IPS-11a (cell line): ENCODE measurements around the gene AKT1.
"Not testable (repeated sequence)": the region's sequence is repeated elsewhere in the genome, so short reads cannot be mapped to it uniquely, and the experiment has no call there.

Source experiments
- H3K4me3 ChIP-seq: one replicate; pipeline ENCODE4 v1.5.1; 2013; ENCODE audit warnings: low read depth, low read length, control low read depth

Gene AKT1

GRCh38 chr14:104794993-104795780 is at the start of gene AKT1:
Gene AKT1, minus strand, starts transcription at chr14:104795748. Its CDS starts 3,105 bp downstream, at chr14:104792643.
- H3K4me3 ChIP-seq, result peak within 1 kb of the TSS; percentile 67

DNA sequence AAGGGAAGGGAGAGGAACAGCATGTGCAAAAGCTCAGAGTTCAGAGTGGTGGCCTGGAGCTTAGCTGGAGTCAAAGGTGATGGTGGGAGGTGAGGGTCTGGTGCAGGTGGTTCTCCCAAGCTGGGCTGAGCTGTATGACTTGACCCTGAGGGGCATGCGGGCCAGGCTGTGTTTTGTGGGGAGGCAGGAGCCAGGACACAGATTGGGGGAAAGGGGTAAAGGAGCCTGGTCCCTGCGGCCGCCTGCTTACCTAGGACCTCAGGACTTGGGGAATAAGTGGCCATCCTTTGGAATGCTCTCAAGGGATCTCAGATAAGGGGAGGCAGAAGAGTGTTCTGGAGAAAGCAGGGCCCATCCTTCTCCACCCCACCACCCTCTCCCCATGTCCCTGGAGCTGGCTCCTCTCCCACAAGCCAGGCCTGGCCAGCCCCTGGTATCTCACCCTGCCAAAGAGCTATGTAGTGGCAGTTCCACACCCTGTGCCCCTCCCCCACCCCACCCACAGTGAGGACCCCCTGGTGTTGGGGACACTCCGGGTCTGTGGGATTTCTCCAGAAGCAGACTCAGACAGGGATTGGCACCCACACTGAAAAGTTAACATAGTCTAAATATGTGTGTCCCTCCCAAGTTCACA is 49.6 kb upstream of the AKT1 start:
- H3K4me3 ChIP-seq, result no peak overlapping the region

GRCh38 chr14:104844306-104845032 is 48.9 kb upstream of the AKT1 start:
- H3K4me3 ChIP-seq, result peak overlapping the region; percentile 47

GRCh38 chr14:104843442-104844305 is 48.1 kb upstream of the AKT1 start:
- peak overlapping the region; percentile 47 for H3K4me3 ChIP-seq

DNA sequence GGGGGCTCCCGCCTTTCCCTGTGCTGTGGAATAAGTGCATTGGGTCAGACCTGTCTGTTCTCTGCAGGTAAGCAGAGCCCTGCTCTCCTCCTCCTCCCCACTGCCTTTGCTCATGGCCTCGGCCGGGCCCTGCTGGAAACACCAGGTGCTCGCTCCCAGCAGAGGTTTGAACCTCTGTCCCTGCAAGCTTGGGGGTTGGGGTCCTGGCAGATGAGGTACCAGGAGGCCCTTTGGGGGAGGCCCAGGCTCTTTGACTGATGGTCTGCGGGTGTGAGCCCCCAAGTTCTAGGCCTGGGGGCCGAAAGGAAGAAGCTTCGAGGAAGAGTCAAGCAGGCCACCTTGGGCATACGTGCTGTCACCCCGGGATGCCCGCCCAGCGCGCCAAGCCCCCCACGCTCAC is 47.5 kb upstream of the AKT1 start:
- H3K4me3 ChIP-seq, result peak overlapping the region; percentile 47

DNA sequence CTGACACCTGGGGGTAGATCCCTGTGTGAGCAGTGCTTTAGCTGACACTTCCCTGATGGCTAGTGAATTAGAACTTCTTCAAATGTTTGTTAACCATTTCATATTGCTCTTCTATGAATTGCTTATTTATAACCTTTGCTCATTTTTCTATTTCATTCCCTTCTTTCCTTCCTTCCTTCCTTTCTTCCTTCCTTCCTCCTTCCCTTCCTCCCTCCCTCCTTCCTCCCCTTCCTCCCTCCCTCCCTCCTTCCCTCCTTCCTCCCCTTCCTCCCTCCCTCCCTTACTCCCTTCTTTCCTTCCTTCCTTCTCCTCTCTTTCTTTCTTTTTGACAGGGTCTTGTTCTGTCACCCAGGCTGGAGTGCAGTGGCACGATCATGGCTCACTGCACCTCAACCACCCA is 46.2 kb upstream of the AKT1 start:
- H3K4me3 ChIP-seq, result no peak overlapping the region

DNA sequence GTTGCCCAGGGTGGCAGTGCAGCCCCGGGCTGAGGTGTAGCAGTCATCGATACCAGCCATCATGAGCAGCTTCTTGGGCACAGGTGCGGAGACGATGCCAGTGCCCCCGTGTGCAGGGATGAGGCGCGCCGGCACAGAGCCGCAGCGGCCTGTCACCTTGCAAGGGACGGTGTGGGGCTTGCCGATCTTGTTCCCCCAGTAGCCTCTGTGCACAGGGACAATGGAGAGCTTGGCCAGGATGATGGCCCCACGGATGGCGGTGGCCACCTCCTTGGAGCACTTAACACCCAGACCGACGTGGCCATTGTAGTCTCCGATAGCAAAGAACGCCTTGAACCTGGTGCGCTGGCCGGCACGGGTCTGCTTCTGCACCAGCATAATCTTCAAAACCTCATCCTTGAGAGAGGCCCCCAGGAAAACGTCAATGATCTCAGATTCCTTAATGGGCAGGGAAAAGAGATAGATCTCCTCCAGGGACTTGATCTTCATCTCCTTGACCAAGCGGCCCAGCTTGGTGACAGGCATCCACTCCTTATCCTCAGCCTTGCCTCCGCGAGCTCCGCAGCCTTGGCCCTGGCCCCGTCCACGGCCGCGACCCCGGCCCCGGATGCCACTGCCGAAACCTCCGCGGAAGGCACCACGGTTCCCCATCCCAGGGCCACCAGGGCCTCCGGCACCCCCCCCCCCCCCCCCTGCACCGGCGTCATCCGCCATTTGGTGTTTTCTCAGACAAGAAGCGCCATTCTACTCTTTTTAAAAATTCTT is 40.8 kb upstream of the AKT1 start:
- H3K4me3 ChIP-seq, result not testable (repeated sequence)

- no peak overlapping the region for H3K4me3 ChIP-seq
These were observed 35.2 kb upstream of the AKT1 start for GRCh38 chr14:104830781-104831180.

- H3K4me3 ChIP-seq, result peak overlapping the region; percentile 43
These were observed 31.9 kb upstream of the AKT1 start for GRCh38 chr14:104827177-104828055.

DNA sequence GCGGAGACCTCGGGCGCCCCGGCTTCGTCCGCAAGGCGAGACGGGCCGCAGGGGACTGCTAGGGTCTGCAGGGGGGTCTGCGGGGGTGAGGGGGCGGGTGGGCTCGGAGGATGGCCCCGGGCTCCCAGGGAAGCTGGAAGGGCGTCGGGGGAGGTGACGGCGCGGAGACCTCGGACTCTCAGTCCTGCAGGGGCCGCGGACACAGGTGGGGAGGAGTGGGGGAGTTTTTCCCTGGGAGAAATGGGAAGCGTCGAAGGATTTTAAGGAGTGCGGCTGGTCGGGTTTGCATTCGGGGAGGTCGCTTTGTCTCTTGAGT is 31.3 kb upstream of the AKT1 start:
- H3K4me3 ChIP-seq, result peak overlapping the region; percentile 43

DNA sequence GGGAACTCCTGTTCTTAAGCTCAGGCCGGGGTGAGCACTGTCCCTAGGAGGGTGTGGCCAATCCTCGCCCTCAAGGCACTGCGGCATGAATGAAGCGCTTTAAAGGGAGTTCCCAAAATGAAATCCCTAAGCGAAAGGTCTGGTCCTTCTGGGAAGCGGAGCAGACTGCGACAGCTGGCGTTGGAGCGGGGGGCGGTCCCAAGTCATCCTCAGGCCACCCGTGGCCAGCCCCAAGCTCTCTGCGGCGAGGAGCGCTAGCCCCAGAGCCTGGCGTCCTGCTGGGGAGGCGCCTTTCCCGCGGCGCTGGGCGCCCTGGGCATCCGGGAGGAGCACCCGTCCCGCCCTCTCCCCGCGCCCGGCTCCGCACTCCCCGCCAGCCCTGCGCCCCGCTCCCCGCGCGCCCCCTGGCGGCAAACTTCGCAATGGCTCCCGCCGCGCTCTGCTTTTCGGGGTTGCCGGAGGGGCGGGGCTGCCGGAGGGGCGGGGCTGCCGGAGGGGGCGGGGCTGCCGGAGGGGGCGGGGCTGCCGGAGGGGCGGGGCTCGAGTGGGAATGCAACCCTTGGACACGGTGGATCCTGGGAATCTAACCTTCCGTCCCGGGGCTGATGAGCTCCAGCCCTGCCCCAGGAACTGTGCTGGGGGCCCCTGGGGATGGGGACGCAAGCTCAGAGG is 30.8 kb upstream of the AKT1 start:
- peak overlapping the region; percentile 67 for H3K4me3 ChIP-seq

GRCh38 chr14:104824353-104824997 is 28.9 kb upstream of the AKT1 start:
- no peak overlapping the region for H3K4me3 ChIP-seq

GRCh38 chr14:104822821-104823615 is 27.5 kb upstream of the AKT1 start:
- no peak overlapping the region for H3K4me3 ChIP-seq

DNA sequence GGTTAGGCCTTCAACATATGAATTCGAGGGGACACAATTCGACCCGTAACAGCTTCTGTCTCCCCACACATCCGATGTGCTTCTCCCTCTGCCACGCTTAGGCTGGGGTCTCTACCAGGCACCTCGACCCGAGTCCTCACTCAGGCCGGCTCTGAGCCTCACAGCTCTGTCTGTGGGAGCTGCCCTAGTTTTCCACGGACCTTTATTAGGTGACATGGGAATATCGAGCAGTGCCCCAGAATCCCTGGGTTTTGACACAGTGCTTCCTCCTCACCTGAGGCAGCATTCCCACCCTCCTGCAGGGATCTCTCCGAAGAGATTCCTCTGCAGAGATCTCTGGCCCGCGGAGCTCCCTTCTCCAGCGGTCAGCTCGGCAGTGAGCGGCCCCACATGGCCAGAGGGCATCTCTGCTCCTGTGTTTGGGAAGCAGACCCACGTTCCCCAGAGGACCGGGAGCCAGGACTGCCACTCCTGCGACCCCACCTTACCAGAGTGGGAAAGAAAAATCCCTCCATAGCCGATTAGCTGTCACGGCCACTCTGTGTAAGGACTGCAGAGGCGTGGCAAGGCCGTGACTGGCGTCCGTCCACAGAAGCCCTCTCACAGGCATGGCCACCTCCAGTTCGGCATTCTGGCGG is 26.5 kb upstream of the AKT1 start:
- no peak overlapping the region for H3K4me3 ChIP-seq

- no peak overlapping the region for H3K4me3 ChIP-seq
These were observed 25.8 kb upstream of the AKT1 start for GRCh38 chr14:104821229-104821945.

GRCh38 chr14:104820669-104821228 is 25.2 kb upstream of the AKT1 start:
- H3K4me3 ChIP-seq, result no peak overlapping the region
